CD4-positive, alpha-beta T cell (primary cell): Measurements from ENCODE around the gene MICAL3. TPM values are rescaled to one million over a fixed set of nuclear protein-coding genes. Genes with fewer than 3 reads are reported as not detected.

Experiments
- ATAC-seq: fragments of 200-7000 bp; cut with Tn5 transposase; one replicate; pipeline ENCODE4 v1.10.0; 2022; ENCODE audit warnings: mild to moderate bottlenecking; ENCODE audit not compliant: poor library complexity
- CTCF ChIA-PET: fragments of 350-600 bp; sonication (Branson Sonifier 250); formaldehyde crosslinking; loops from one replicate; lab custom pipeline; 2021; ENCODE audit warnings: antibody characterized with exemption, inconsistent platforms; lab: Charles Lee
- POLR2A ChIA-PET: fragments of 350-600 bp; sonication (Branson Sonifier 250); formaldehyde crosslinking; loops from one replicate; lab custom pipeline; 2021; ENCODE audit warnings: antibody characterized with exemption, inconsistent platforms; lab: Charles Lee
- DNase-seq, 14 experiments: peaks; one replicate each; pipeline ENCODE4 v3.0.0-alpha.2; 2013 to 2020; ENCODE audit warnings: mixed read lengths in 2 of 14
- H3K27ac ChIP-seq, 2 donors: one replicate each; pipeline versions ENCODE4 v1.5.1 to v1.7.0; 2013; ENCODE audit warnings: low read length in 2 of 2, low read depth in 1 of 2, mild to moderate bottlenecking in 1 of 2
- H3K27me3 ChIP-seq, 2 experiments: 1 replicate in 1 of 2; 2 replicates in 1 of 2; pipeline versions ENCODE4 v1.6.1 to v1.7.0; 2013; ENCODE audit warnings: low read length in 2 of 2, control low read depth in 1 of 2, mild to moderate bottlenecking in 1 of 2, moderate library complexity in 1 of 2; ENCODE audit not compliant: insufficient read depth in 2 of 2, control insufficient read depth in 1 of 2
- H3K36me3 ChIP-seq: one replicate; pipeline ENCODE4 v1.6.1; 2013; ENCODE audit warnings: low read length, control low read depth; ENCODE audit not compliant: insufficient read depth
- H3K4me1 ChIP-seq: one replicate; pipeline ENCODE4 v1.6.1; 2013; ENCODE audit warnings: low read length, control low read depth; ENCODE audit not compliant: insufficient read depth
- H3K4me3 ChIP-seq: one replicate; pipeline ENCODE4 v1.5.1; 2013; ENCODE audit warnings: mild to moderate bottlenecking, low read length, moderate library complexity
- H3K9me3 ChIP-seq, 2 experiments: 1 replicate in 1 of 2; 2 replicates in 1 of 2; pipeline versions ENCODE4 v1.6.1 to v1.7.0; 2013; ENCODE audit warnings: low read length in 2 of 2, mild to moderate bottlenecking in 2 of 2, control low read depth in 1 of 2, moderate library complexity in 1 of 2; ENCODE audit not compliant: control insufficient read depth in 1 of 2, insufficient read depth in 1 of 2
- H3K27ac Mint-ChIP-seq: one replicate; pipeline ENCODE4 v1.8.0; 2020; ENCODE audit warnings: mixed read lengths
- H3K27me3 Mint-ChIP-seq: one replicate; pipeline ENCODE4 v1.8.0; 2021; ENCODE audit warnings: mixed read lengths
- H3K36me3 Mint-ChIP-seq: one replicate; pipeline ENCODE4 v1.8.0; 2021; ENCODE audit warnings: low read depth, mixed read lengths
- H3K4me1 Mint-ChIP-seq: one replicate; pipeline ENCODE4 v1.8.0; 2021; ENCODE audit warnings: low read depth, mixed read lengths
- H3K4me3 Mint-ChIP-seq: one replicate; pipeline ENCODE4 v1.8.0; 2020; ENCODE audit warnings: mild to moderate bottlenecking, mixed read lengths
- H3K9me3 Mint-ChIP-seq: one replicate; pipeline ENCODE4 v1.8.0; 2020; ENCODE audit warnings: mixed read lengths
- CTCF ChIP-seq: fragments of 200-600 bp; IDR thresholded peaks from one replicate; pipeline ENCODE4 v1.8.0; 2022; ENCODE audit warnings: antibody characterized with exemption, mild to moderate bottlenecking
- intact Hi-C, 2 experiments: fragments of 100-400 bp; cut with DNase I in 1 of 2; cut with micrococcal nuclease in 1 of 2; formaldehyde crosslinking; loops; one replicate each; pipeline versions ENCODE4 v1.15.1 to v1.9.0; 2023 to 2025; cut with DNase I, micrococcal nuclease
- total RNA-seq, 174 experiments: library from RNA in 2 of 174; stranded (reverse) in 2 of 174; gene quantifications; one replicate each; pipeline ENCODE4 v1.2.3 and lab custom pipeline; 2021 to 2026

Gene MICAL3
- total RNA-seq, 2 experiments from 2014 or later, result 9.4 to 9.9 TPM

- Mint-ChIP-seq H3K27ac (no peak overlapping the region), H3K27me3 (no peaks in the 10 kb centered on the region), H3K4me1 (no peaks in the 10 kb centered on the region), H3K36me3 (no peaks in the 10 kb centered on the region), H3K4me3 (no peak overlapping the region), H3K9me3 (no peaks in the 10 kb centered on the region)
- Histone ChIP-seq H3K36me3 (no peaks in the 10 kb centered on the region), H3K9me3 (no peaks in the 10 kb centered on the region), H3K27ac (no peak overlapping the region), H3K4me1 (no peaks in the 10 kb centered on the region), H3K4me3 (no peak overlapping the region), H3K27me3 (no peaks in the 10 kb centered on the region)
- intact Hi-C loops, result no loop called here
- ATAC-seq (no peak), DNase-seq (no peak)
- no peak for TF ChIP-seq CTCF
- ChIA-PET CTCF (no interaction called here), POLR2A (no interaction called here)
These were observed 63.5 kb downstream of the MICAL3 start for GRCh38 chr22:17960695-17961445.

- Mint-ChIP-seq H3K4me3 (no peak overlapping the region), H3K36me3 (no peaks in the 10 kb centered on the region), H3K4me1 (no peaks in the 10 kb centered on the region), H3K27ac (no peak overlapping the region), H3K9me3 (no peaks in the 10 kb centered on the region), H3K27me3 (no peaks in the 10 kb centered on the region)
- ATAC-seq (no peak), DNase-seq (no peak)
- Histone ChIP-seq H3K4me3 (no peak overlapping the region), H3K27ac (no peak overlapping the region), H3K36me3 (no peaks in the 10 kb centered on the region), H3K4me1 (no peaks in the 10 kb centered on the region), H3K27me3 (no peaks in the 10 kb centered on the region), H3K9me3 (no peaks in the 10 kb centered on the region)
- ChIA-PET CTCF (no interaction called here), POLR2A (no interaction called here)
- intact Hi-C loops, result no loop called here
- TF ChIP-seq CTCF, result no peak
These were observed 64.3 kb downstream of the MICAL3 start for GRCh38 chr22:17960011-17960410.

GRCh38 chr22:17958166-17958565 is 66.2 kb downstream of the MICAL3 start:
- ChIA-PET POLR2A (no interaction called here), CTCF (no interaction called here)
- Histone ChIP-seq H3K4me3 (no peak overlapping the region), H3K9me3 (no peaks in the 10 kb centered on the region), H3K4me1 (no peaks in the 10 kb centered on the region), H3K27ac (no peak overlapping the region), H3K27me3 (no peaks in the 10 kb centered on the region), H3K36me3 (no peaks in the 10 kb centered on the region)
- H3K27ac Mint-ChIP-seq, result no peak overlapping the region
- no peaks in the 10 kb centered on the region for H3K4me1 Mint-ChIP-seq
- intact Hi-C loops, result no loop called here
- H3K4me3 Mint-ChIP-seq, result no peak overlapping the region
- H3K36me3 Mint-ChIP-seq, result no peaks in the 10 kb centered on the region
- no peak for TF ChIP-seq CTCF
- H3K9me3 Mint-ChIP-seq, result no peaks in the 10 kb centered on the region
- no peak for ATAC-seq
- H3K27me3 Mint-ChIP-seq, result no peaks in the 10 kb centered on the region
- DNase-seq, result no peak
